BJ (cell line): ENCODE data around the gene AP5Z1. TPM values are rescaled to one million over a fixed set of nuclear protein-coding genes. Genes with fewer than 3 reads are reported as not detected.

Experiments used
- CTCF ChIA-PET: fragments of 350-600 bp; formaldehyde crosslinking; extraction: SDS; loops from one replicate; lab custom pipeline; 2021; ENCODE audit warnings: antibody characterized with exemption, inconsistent platforms; lab: Yijun Ruan, JAX
- POLR2A ChIA-PET: fragments of 300-600 bp; sonication (Branson Sonifier 250); formaldehyde crosslinking; extraction: SDS; loops from one replicate; lab custom pipeline; 2021; ENCODE audit warnings: antibody characterized with exemption; lab: Charles Lee
- DNase-seq: peaks from one replicate; pipeline ENCODE4 v3.0.0-alpha.2; 2011; ENCODE audit warnings: low read depth
- H3K27me3 ChIP-seq: 2 replicates; pipeline ENCODE4 v1.6.0; 2011; ENCODE audit warnings: low read length; ENCODE audit not compliant: control insufficient read depth, insufficient read depth
- H3K36me3 ChIP-seq: 2 replicates; pipeline ENCODE4 v1.5.1; 2011; ENCODE audit warnings: low read length; ENCODE audit not compliant: control insufficient read depth, insufficient read depth
- H3K4me3 ChIP-seq: 2 replicates; pipeline ENCODE4 v1.5.1; 2011; ENCODE audit warnings: low read depth, mild to moderate bottlenecking, control low read depth, low read length
- polyA plus RNA-seq: library from polyadenylated mRNA; depleted of rRNA; stranded (reverse); fragments of >200 nt; gene quantifications from 2 replicates; pipeline ENCODE4 v1.2.3, GENCODE V29; 2011
- TF ChIP-seq, protein P1 (sequence below): IDR thresholded peaks from 2 replicates; pipeline ENCODE4 v1.5.1; 2011; ENCODE audit warnings: low read depth, mild to moderate bottlenecking, control low read depth, inconsistent platforms, low read length, moderate library complexity; ENCODE audit not compliant: insufficient read depth

AP5Z1 gene
- polyA plus RNA-seq, 1 experiment, result 27.3 TPM

GRCh38 chr7:4749798-4750197 lies 25.6 kb upstream of the AP5Z1 start:
- Histone ChIP-seq H3K36me3 (peaks cover 18% of the 10 kb centered on the region), H3K4me3 (no peak overlapping the region), H3K27me3 (no peaks in the 10 kb centered on the region)
- ChIA-PET POLR2A (no interaction called here), CTCF (no interaction called here)
- no peak for DNase-seq
- TF ChIP-seq, protein P1, sequence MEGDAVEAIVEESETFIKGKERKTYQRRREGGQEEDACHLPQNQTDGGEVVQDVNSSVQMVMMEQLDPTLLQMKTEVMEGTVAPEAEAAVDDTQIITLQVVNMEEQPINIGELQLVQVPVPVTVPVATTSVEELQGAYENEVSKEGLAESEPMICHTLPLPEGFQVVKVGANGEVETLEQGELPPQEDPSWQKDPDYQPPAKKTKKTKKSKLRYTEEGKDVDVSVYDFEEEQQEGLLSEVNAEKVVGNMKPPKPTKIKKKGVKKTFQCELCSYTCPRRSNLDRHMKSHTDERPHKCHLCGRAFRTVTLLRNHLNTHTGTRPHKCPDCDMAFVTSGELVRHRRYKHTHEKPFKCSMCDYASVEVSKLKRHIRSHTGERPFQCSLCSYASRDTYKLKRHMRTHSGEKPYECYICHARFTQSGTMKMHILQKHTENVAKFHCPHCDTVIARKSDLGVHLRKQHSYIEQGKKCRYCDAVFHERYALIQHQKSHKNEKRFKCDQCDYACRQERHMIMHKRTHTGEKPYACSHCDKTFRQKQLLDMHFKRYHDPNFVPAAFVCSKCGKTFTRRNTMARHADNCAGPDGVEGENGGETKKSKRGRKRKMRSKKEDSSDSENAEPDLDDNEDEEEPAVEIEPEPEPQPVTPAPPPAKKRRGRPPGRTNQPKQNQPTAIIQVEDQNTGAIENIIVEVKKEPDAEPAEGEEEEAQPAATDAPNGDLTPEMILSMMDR, result no peak

- no peak for DNase-seq
- Histone ChIP-seq H3K36me3 (peaks cover 21% of the 10 kb centered on the region), H3K27me3 (no peaks in the 10 kb centered on the region), H3K4me3 (no peak overlapping the region)
- ChIA-PET POLR2A (no interaction called here), CTCF (no interaction called here)
- TF ChIP-seq, protein P1, result no peak
These were observed 23.9 kb upstream of the AP5Z1 start for GRCh38 chr7:4751398-4751947.

- Histone ChIP-seq H3K27me3 (no peaks in the 10 kb centered on the region), H3K36me3 (peaks cover 27% of the 10 kb centered on the region), H3K4me3 (no peak overlapping the region)
- TF ChIP-seq, protein P1, result peak; percentile 91
- DNase-seq, result no peak
- ChIA-PET POLR2A (no interaction called here), CTCF (interaction anchor here (0.8 to 2.3 kb wide), 6 partner anchors 29 to 144 kb away, joined by 3 to 11 read pairs (median 4); no protein-coding TSS in a partner anchor)
These were observed 21.6 kb upstream of the AP5Z1 start for GRCh38 chr7:4753598-4754432.

- POLR2A ChIA-PET, result no interaction called here
- TF ChIP-seq, protein P1, result no peak
- no peak overlapping the region for H3K4me3 ChIP-seq
- H3K36me3 ChIP-seq, result peaks cover 30% of the 10 kb centered on the region
- DNase-seq, result no peak
- H3K27me3 ChIP-seq, result no peaks in the 10 kb centered on the region
- CTCF ChIA-PET, result interaction anchor here (0.7 to 2.3 kb wide), 8 partner anchors 12 to 145 kb away, joined by 3 to 11 read pairs (median 4); no protein-coding TSS in a partner anchor
These were observed 20.9 kb upstream of the AP5Z1 start for GRCh38 chr7:4754433-4755010.

- POLR2A ChIA-PET, result no interaction called here
- peaks cover 33% of the 10 kb centered on the region for H3K36me3 ChIP-seq
These were observed 20.4 kb upstream of the AP5Z1 start for GRCh38 chr7:4755045-4755444.

More at GRCh38 chr7:4755045-4755444, 20.4 kb upstream of the AP5Z1 start:
- no peak overlapping the region for H3K4me3 ChIP-seq
- CTCF ChIA-PET, result interaction anchor here (0.7 to 2.3 kb wide), 8 partner anchors 12 to 145 kb away, joined by 3 to 11 read pairs (median 4); no protein-coding TSS in a partner anchor
- DNase-seq, result no peak
- TF ChIP-seq, protein P1, result no peak
- no peaks in the 10 kb centered on the region for H3K27me3 ChIP-seq
